GM18519 (cell line): ENCODE data around the gene GRB10.
A peak's percentile ranks its signal among the peaks of the same experiment; 100 is the strongest.

Experiments used
- ATAC-seq: cut with Tn5 transposase; IDR thresholded peaks from one replicate; pipeline ENCODE4 v1.9.1; 2021; ENCODE audit warnings: mild to moderate bottlenecking, moderate library complexity; ENCODE audit not compliant: unreplicated experiment, low FRiP score

Gene GRB10

DNA sequence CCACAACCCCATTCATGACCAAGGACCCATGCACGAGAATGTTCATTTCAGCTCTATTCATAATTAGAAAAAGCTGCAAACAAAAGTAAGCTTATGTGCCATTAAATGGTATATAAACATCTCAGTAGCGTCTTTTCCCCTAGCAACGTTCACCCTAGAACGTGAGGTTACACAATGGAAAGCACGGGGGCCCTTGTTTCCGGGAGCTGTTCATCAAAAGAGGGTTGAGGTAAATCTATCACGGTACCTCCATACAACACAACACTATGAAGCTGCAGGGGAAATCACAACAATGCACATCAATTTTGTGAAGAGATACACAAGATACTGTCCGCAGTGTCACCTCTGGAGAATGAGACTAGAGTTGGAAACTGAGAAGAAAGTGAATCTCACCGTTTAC is 136.6 kb downstream of the GRB10 start:
- ATAC-seq = no peak

DNA sequence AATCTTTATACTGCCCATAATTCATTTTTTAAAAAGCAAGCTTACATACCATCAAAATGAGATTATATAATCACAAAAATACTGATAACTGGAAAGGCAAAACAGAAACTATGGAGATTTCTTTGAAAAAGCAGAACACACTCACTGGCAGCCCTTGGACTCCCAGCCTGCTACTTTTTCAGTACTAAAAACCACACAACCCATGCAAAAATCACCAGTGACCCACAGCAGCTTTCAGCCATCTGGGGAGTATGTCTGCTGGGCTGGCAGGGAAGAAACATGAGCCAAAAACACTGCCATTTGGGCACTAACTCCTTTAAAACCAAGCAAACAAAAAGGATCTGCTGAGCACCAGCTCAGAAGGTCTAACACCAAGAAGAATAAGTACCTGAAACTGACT is 137.5 kb downstream of the GRB10 start:
- ATAC-seq = no peak

DNA sequence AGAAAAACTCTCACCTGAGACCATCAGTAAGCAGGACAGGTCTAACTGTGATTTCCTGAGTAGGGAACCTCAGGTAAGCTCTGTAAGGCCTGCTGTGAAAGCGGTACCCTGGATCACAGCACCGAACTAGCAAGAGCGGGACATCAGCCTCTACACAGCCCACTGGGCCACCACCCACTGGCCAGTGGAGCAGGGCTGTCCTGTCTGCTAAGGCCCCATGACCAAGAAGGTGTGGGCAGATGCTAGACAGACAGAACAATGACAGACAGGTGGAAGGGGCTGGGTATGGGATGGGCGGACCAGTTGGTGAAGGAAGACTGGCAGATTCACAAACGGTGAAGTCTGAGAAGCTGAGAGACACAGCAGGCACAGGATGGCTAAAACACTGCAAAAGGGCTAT is 138.1 kb downstream of the GRB10 start:
- ATAC-seq = no peak

DNA sequence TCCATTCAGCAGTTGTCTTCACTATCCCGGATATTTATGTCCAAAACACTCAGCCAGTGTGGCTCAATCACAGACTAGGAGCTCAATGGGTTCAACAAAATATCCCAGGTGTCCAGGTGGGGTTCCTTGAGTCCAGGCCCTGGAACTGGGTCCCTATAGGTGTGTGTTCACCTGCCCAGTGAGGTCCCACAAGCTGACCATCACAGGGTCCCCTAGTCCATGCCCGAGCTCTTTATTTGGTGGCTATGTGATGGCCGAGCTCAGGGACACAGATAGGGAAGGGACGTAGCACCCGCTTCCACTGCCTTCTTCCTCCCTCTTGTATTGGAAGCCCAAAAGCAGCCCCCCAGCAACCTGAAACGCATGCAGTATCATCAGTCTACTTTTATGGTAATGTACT is 138.6 kb downstream of the GRB10 start:
- no peak for ATAC-seq

DNA sequence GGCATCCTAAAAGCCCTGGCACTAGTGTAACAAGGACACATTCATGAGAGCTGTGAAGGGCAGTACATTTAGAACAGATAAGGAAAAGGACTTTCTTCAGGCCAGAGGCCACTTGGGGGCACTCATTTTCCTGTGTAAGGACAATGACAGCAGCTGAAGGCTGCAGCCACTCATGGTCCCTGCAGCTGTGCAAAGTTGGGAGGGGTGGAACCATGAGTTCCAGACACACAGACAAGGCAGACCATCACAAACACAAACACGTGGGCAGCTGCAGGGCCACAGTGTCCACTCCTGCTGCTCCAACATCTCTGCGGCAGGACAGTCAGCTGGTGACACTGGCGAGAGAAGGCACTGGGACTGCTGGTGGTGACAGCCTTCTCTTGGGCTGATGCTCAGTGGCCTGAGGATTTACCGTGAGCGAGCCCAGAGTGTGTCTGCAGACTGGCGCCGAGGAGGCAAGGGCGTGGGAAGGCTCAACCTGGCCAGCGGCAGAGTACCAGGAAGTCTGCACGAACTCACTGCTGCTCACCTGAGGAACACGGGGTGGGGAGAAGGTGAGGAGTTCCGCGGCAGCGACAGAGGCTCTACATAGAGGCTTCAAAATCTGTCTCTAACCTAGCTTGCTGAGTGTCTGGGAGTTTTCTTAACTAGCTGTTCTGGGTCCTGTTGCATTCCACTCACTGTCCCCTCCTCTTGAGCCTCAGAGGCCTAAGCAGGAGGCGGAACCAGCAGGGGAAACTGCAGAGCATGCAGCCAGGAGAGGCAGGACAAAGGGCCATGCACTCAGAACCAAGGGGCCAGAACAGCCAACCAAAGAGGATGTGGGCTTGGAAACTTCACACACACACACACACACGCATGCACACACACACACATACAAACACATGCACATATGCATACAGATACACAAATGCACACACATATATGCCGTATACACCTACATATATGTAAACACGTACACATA is 141.0 kb downstream of the GRB10 start:
- no peak for ATAC-seq

DNA sequence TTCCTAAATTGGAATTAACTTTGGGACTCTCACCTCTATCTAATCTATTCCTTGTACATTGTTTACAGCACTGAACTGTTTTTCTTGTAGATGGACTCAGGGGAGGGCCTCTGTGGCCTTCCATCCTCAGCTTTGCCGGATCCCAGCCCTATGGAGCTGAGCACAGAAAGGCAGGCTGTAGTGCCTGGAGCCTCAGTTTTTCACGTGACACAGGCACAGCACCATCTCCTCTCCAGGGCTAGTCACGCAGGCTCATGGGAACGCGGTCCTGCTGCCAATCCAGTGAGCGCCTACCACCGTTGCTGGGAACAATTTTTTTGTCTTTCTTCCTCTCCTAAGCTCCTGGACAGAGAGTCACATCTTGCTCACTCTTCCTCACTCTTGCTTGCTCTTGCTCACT is 141.9 kb downstream of the GRB10 start:
- ATAC-seq = no peak

DNA sequence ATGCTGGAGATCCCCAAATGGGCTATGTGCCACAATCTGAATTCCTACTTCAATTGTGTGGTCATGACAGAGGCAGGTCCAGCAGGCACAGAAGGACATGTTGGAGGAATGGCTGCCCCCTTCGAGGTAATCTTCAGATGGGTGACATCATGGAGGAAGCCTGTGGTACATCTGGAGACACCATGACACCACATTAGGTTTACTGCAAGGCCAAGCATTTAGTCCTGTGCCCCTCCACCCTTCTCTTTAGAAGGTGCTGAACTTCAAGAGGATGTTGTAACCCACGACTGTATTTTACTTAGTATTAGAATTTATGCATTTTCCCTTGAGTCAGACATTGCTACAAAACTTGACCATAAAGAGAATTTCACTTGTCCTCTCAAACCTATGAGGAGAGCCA is 142.4 kb downstream of the GRB10 start:
- no peak for ATAC-seq

DNA sequence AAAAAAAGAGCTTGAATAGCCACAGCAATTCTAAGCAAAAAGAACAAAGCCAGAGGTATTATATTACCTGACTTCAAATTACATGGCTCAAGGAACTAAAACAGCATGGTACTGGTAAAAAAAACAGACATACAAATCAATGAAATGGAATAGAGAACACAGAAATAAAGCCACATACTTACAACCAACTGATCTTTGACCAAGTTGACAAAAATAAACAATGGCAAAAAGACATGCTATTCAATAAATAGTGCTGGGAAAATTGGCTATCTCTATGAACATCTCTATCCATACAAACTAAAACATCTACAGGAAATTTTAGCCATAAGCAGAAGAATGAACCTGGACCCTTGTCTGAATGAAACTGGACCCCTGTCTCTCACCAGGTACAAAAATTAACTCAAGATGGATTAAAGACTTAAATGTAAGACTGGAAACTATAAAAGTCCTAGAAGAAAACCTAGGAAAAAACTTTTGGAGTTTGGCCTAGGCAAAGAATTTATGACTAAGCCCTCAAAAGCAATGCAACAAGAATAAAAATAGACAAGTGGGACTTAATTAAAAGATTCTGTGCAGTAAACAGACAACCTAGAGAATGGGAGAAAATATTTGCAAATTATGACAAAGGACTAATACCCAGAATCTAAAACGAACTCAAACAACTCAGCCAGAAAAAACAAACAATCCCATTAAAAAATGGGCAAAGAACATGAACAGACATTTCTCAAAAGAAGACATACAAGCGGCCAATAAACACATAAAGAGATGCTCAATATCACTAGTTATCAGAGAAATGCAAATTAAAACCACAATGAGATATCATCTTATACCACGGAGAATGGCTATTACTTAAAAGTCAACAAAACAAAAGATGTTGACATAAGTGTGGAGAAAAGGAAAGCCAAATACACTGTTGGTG is 144.7 kb downstream of the GRB10 start:
- no peak for ATAC-seq

DNA sequence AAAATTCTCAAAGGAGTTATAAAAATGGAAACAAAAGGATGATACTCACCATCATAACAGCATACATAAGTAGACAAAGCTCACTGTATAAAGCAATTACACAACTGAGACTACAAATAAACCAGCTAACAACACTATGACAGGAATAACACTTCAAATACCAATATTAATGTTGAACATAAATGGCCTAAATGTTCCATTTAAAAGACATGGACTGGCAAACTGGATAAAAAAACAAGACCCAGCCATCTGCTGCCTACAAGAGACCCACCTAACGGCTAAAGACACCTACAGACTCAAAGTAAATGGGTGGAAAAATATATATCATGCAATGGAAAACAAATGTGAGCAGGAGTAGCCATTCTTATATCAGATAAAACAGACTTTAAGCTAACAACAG is 148.3 kb downstream of the GRB10 start:
- no peak for ATAC-seq

DNA sequence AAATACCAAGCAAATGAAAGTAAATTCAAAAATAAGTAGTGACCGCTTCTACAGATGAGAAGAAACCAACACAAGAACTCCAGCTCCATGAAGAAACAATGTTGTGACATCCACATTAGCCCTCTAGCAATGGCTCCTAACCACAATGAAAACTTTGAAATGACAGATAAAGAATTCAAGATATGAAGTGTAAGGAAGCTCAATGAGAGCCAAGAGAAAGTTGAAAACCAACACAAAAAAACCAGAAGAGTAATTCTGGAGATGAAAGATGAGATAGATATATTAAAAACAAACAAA is 149.3 kb downstream of the GRB10 start:
- no peak for ATAC-seq

DNA sequence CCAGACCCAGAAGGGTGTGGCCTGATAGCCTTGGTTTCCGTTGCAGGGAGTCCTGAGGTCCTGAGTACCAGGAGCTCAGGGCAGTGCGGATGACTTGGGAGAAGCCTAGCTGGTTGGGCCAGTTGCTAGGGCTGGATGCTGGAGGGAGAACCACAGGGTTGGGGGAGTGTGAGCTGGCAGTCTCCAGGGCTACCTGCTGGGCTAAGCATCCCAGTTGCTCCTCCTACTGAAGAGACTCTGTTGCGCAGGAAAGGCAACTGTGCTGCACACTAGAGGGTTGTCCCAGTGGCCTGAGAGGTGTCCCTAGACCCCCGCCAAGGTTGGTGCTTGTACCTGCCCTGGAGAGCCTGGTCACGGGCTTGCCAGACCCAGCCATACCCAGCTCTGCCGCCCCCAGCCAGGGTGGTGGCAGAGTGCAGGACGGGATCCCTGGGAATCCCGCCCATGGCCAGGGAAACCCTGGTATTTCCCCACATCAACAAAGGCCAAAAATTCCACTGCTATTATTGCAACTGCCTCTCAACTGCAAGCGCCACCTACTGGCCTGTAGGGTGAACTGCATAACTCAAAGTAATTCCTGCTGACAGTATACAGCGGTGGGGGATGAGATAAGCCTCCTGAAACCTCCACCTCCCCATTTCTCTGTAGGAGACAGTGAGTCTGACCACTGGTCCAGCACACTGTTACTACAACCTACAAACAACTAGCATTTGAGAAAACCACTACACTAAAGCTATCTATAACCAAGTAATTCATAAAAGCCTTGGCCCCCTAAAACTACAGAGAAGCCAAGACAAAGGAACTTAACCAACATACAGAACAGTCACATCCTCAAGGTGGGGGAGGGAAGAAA is 149.9 kb downstream of the GRB10 start:
- ATAC-seq = peak; percentile 83

DNA sequence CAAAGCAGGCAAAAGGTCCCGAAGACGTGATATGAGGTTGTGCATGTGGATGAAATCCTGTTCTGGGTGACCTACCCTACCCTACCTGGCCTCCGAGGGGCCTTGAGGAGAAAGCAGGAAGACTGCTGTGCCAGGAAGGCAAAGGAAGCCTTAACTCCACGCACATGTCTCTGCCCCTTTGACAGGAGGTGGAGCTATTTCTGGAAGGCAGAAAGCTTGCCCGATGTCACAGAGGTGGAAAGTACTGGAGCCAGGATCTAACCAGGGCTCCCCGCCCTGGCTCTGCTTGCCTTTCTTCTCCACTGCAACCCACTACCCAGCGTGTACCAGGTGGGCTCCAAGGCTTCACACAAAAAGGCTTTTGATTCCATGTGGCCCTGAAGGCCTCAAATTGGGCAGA is 151.1 kb downstream of the GRB10 start:
- no peak for ATAC-seq

DNA sequence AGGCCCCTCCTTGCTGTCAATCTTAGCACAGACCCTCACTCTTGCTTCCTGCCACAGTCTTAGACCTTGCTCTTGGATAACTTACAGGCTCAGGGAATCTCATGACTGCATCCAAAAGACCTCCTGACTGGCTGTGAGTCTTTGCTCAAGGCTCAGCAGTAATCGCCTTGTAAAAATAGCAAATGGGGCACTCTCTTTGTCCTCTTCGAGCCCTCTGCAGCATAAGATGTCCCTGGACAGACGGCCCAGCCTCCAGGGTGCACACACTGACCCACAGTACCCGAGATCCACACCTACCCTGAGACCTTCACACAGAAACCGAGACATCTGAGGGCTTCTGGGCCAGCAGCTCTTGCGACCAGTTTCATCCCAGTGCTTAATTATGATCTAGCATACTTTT is 151.6 kb downstream of the GRB10 start:
- ATAC-seq = no peak

DNA sequence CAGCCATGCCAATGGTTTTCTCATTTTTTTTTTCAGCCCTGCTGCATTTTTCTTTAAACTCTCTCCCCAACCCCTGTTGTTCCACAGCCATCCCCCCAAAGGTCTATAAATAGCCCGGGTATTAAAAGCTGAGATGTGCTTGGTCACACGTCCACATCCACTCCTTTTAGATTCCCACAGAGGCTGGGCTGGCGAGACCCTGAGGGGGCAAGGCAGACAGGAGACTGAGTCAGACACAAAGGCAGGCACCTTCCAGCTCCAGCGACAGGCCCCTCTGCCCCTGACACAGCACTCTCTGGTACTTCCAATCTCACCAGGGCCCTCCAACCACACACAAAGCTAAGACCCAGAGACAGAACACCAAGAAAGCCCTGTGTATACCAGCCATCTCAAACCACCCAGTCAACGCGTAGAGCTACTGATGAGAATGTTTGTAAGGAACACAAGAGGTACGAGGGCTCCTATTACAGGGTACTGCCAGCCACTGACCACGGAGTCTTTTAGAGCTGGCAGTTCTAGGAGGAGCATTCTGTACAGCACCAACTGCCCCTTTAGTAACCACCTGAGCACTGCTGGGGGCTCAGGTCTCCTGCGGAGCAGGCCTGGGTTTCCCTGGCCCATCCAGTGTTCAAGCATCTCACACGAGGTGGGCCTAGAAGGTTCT is 153.3 kb downstream of the GRB10 start:
- ATAC-seq = no peak

DNA sequence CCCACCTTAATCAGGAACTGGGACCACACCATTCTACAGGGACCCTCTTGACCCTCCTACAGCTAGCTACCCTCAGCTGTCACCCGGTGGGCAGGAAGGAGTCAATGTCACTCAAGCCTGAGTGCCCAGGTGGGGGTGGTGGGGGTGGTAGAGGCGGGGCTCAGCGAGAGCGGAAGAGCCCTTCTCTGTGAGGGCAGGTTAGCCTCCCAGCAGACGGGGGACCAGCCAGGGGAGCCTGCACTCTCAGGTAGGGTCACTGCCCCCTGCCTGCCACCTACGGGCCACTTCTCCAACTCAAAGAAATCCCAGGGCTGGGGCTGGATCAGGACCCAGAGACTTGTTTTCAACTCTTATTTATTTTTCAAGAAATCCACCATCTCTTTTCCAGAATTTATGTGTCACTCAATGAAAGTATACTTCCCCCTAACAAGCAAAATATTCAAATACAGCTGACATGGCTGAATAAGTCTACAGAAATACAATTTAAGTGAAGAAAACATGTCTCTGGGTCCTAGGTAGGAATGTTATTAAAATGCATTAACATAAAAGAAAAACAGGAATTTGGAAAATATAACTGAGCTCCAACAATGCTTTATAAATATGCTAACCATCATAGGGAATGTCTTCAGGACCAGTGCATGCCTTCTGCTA is 154.1 kb downstream of the GRB10 start:
- no peak for ATAC-seq

DNA sequence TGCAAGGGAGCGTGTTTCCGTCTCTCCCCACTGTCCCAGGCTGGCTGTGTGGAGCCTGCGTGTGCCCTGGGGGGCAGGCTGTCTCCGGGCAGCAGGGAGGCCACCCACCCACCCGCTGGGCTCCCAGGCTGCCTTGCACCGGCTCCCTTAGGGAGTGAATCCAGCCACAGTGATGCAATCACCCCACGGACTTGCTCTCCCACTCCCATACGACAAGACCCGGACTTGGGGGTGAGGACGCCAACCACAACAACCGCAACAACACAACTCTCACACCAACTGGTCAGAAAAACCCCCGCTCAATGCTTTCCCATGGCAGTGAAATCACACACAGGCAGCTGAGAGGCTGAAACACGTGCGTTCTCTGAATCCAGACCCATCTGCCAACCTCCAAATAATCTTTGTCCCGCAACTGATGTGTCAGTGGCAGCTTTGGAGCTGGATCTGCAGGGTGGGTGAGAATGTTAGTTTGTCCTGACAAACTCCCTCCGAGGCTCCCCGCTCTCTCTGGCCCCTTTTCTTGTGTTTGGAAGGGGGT is 154.8 kb downstream of the GRB10 start:
- no peak for ATAC-seq

DNA sequence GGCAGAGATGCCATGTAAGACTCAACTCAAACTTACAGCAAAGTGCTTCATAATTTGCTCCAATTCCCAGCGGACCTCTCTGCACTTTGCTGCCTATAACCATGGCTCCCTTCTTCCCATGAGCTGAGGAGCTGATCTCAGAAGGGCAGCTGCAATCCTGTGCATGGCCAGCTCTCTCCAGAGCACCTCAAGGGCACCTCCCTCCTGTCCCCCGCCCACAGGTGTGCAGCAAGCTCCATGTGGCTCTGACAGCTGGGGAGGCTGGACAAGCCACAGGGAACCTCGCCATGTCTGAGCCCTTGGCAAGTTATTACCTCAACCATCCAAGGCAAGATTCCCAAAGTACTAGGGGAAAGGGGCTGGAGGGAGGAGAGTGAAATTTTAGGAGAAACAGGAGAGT is 156.4 kb downstream of the GRB10 start:
- no peak for ATAC-seq

DNA sequence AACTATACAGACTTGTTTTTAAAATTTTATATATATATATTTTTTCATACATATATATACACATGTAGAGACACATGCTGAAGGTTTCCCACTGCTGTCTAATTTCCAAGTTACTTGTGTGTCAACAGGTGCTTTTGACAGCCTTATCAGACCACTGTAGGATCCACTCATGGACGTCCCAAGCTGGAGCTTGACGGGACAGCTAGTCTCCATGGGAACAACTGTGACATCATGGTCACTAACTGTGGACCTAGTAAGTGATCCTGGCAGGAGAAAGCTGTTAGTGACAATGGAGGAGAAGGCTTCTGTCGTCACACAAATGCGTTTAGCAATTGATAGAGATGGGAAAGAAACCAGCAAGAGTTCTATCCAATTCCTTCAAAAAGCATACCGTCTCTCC is 157.3 kb downstream of the GRB10 start:
- no peak for ATAC-seq

DNA sequence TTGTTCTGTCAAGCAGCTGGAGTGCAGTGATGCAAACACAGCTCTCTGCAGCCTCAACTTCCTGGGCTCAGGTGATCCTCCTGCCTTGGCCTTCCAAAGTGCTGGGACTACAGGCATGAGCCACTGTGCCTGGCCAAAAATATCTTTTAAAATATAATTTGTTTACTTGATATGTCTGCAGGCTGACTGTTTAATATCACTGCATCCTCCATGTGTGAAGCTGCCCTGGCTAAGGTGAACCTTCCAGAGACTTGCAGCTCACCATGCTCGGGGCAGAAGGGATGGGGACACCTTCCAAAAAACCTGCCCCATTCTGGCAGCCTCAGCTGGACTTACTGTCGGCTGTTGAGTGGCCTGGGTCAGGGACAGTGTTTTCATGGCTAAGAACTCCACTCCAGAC is 159.9 kb downstream of the GRB10 start:
- no peak for ATAC-seq
